Measurements from ENCODE around the gene NRP1. TPM values are rescaled to one million over a fixed set of nuclear protein-coding genes. Genes with fewer than 3 reads are reported as not detected.

The NRP1 gene
- total RNA-seq, 4 donors from 2014 or later, result 20.4 to 29.0 (median 22.1) TPM

DNA sequence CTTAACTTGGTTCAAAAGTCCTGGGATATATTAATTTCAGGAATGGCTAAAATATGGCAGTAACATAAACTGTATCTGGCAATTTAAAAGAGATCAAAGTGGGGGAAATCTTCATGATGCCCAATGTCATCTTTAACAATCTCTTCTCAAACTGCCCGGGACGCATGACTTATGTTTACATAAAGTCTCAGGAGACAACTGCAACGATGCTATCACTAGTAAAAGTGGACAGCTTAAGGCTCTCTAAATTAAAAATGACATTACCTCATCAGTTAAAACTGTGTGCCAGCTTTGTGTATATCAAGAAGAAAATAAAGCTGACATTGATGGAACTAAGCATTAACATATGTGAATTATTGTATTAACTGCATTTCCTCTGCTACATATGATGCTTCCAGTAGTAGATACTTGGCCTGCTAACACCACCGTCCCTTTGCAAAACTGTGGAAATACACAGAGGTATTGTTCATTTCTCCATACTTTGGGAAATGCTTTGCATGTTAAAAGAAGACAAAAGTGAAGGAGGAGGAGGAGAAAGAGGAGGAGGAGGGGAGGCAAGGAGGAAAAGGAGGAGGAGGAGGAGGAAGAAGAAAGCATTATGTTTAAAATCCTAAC, 62.4 kb downstream of the NRP1 start:
- Histone ChIP-seq H3K4me3 (no peak overlapping the region), H3K9me3 (no peaks in the 10 kb centered on the region), H3K36me3 (peaks cover 0 to 7% of the 10 kb centered on the region in 2 donors), H3K27me3 (no peaks in the 10 kb centered on the region), H3K27ac (peak overlapping the region in 3 of 4 donors; percentile 74 to 79 (median 74)), H3K4me1 (peaks cover 31 to 36% of the 10 kb centered on the region in 2 donors)
- intact Hi-C loops (cut with DNase I; ENCODE audit: low total_unique reads) (loop anchor here (2.0 kb wide), 1 partner anchor 79 kb away; no protein-coding TSS in a partner anchor), in situ Hi-C loops (cut with MboI; ENCODE audit: low sequenced_read_pairs in 4 of 4) (no loop called here)
- no peak for ATAC-seq
- DNase-seq, result no peak
- TF ChIP-seq POLR2A (IDR thresholded peaks at IDR 0.05), result no peak
- TF ChIP-seq, protein P1, sequence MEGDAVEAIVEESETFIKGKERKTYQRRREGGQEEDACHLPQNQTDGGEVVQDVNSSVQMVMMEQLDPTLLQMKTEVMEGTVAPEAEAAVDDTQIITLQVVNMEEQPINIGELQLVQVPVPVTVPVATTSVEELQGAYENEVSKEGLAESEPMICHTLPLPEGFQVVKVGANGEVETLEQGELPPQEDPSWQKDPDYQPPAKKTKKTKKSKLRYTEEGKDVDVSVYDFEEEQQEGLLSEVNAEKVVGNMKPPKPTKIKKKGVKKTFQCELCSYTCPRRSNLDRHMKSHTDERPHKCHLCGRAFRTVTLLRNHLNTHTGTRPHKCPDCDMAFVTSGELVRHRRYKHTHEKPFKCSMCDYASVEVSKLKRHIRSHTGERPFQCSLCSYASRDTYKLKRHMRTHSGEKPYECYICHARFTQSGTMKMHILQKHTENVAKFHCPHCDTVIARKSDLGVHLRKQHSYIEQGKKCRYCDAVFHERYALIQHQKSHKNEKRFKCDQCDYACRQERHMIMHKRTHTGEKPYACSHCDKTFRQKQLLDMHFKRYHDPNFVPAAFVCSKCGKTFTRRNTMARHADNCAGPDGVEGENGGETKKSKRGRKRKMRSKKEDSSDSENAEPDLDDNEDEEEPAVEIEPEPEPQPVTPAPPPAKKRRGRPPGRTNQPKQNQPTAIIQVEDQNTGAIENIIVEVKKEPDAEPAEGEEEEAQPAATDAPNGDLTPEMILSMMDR (IDR thresholded peaks at IDR 0.05 in 4 of 5, conservative IDR thresholded peaks at IDR 0.05 in 1 of 5), result no peak

DNA sequence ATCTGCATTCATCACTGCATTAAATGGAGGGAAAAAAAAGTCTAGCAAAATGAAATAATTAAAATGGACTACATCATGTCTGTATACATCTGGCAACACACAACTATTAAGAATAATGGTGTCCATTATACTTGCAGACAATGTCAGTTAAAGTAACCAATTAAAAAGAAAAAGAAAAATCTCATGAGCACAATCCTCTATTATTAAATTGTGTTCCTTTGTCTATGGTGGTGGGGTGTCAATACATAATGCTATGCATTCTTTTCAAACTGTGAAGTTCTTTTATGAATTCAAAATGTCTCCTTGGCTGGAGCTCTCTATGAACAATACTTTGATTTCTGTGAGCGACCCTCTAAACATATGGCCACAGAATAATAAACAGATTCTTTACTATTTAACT, 63.5 kb downstream of the NRP1 start:
- no peak for TF ChIP-seq POLR2A (IDR thresholded peaks at IDR 0.05)
- TF ChIP-seq, protein P1 (IDR thresholded peaks at IDR 0.05 in 4 of 5, conservative IDR thresholded peaks at IDR 0.05 in 1 of 5), result no peak
- no peak overlapping the region for H3K4me3 ChIP-seq
- peak overlapping the region in 2 of 4 donors; percentile 74 to 79 for H3K27ac ChIP-seq
- H3K27me3 ChIP-seq, result no peaks in the 10 kb centered on the region
- intact Hi-C loops (cut with DNase I; ENCODE audit: low total_unique reads) (no loop called here), in situ Hi-C loops (cut with MboI; ENCODE audit: low sequenced_read_pairs in 4 of 4) (no loop called here)
- peaks cover 25 to 27% of the 10 kb centered on the region in 2 donors for H3K4me1 ChIP-seq
- H3K9me3 ChIP-seq, result no peaks in the 10 kb centered on the region
- DNase-seq, result no peak
- no peak for ATAC-seq
- peaks cover 0 to 7% of the 10 kb centered on the region in 2 donors for H3K36me3 ChIP-seq

DNA sequence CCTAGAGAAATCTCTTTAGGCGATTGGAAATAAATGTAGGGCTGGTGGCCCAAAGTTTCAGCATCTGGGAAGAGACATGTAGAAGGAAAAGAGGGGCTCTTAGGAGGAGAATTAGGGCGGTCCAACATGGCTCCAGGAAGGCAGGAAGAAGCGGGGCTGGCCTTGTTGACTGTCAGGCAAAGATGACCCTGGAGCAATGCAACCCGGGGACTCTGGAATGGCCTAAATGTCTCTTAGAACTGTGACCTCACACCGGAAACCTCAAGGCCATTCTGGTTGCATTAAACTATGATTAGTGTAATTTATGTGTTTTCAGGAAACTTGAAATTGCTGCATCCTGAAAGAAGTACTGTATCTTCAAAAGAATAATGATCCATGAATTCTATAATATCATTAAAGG, 66.8 kb downstream of the NRP1 start:
- Histone ChIP-seq H3K27ac (peak overlapping the region in 2 of 4 donors; percentile 11 to 38), H3K4me1 (peaks cover 13 to 16% of the 10 kb centered on the region in 2 donors), H3K9me3 (no peaks in the 10 kb centered on the region), H3K27me3 (no peaks in the 10 kb centered on the region), H3K4me3 (no peak overlapping the region), H3K36me3 (peaks cover 0 to 13% of the 10 kb centered on the region in 2 donors)
- in situ Hi-C loops (cut with MboI; ENCODE audit: low sequenced_read_pairs in 4 of 4), result no loop called here
- intact Hi-C loops (cut with DNase I; ENCODE audit: low total_unique reads), result no loop called here
- DNase-seq (no peak), ATAC-seq (no peak)
- TF ChIP-seq, protein P1 (IDR thresholded peaks at IDR 0.05 in 4 of 5, conservative IDR thresholded peaks at IDR 0.05 in 1 of 5), result no peak
- no peak for TF ChIP-seq POLR2A (IDR thresholded peaks at IDR 0.05)

DNA sequence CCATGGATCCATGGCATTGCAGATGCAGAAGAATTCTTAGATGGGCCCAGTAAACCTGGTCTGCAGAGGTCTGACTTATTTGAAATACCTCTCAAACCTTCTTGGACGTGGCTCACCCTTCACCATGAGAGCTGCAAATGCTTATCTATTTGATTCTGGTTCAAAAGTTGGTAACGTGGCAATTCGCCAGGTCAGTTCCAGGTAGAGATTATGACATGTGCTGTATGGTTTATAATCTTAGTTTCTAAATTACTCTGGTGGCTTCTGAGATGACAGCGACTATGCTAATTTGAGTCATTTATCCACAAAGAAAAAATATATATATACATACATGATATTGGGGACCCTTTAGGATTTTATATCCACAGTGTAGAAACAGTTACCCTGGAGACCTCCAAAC, 68.8 kb downstream of the NRP1 start:
- Histone ChIP-seq H3K36me3 (peaks cover 0 to 15% of the 10 kb centered on the region in 2 donors), H3K27ac (peak overlapping the region in 2 of 4 donors; percentile 31 to 52), H3K4me1 (peaks cover 0 to 5% of the 10 kb centered on the region in 2 donors)

More for the DNA sequence above, 68.8 kb downstream of the NRP1 start:
- intact Hi-C loops (cut with DNase I; ENCODE audit: low total_unique reads) (no loop called here), in situ Hi-C loops (cut with MboI; ENCODE audit: low sequenced_read_pairs in 4 of 4) (no loop called here)
- no peak for TF ChIP-seq POLR2A (IDR thresholded peaks at IDR 0.05)
- TF ChIP-seq, protein P1 (IDR thresholded peaks at IDR 0.05 in 4 of 5, conservative IDR thresholded peaks at IDR 0.05 in 1 of 5), result no peak
- no peak overlapping the region for H3K4me3 ChIP-seq
- ATAC-seq, result no peak
- no peak for DNase-seq
- H3K9me3 ChIP-seq, result no peaks in the 10 kb centered on the region
- H3K27me3 ChIP-seq, result no peaks in the 10 kb centered on the region
